SW 1271 (cell line): ENCODE measurements around the gene ENO4.

Experiments used
- DNase-seq, 2 experiments: peaks; one replicate each; lab custom pipeline; 2025; lab: John Stamatoyannopoulos, UW

The ENO4 gene

DNA sequence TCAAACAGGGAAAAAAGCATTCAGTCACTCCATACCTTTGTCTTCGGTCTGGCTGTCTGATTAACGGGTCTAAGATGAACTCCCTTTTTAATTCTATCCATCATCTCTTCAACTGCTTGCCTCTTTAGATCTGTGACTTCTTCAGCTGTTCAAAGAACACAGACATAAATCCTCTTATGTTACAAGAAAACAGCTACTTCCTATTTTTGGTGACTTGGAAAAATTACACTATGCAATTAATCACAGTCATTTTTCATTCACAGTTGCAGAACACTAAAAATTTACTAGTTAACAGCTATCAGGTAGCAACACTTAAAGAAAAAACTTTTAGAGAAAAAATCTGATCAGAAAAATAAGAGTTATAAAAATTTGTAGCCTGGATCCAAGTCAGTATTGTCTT is 66.0 kb downstream of the ENO4 start:
- no peak for DNase-seq

DNA sequence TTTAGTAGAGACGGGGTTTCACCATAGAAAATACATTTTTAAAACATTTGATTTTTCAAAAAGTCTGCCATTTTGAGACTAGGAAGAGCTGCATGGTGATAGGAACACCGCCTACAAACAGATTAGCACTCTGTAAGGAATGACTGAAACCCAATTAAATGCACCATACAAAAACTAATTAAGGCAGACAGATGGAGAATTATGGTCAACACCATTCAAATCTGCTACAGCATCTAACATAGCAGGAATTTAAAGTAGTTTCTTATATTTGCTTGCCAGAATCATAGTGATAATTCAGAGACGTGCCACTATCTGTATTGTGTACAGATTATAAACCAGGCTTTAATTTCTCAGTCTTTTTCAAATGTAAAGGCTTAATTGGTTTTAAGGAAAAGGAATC is 68.2 kb downstream of the ENO4 start:
- no peak for DNase-seq

DNA sequence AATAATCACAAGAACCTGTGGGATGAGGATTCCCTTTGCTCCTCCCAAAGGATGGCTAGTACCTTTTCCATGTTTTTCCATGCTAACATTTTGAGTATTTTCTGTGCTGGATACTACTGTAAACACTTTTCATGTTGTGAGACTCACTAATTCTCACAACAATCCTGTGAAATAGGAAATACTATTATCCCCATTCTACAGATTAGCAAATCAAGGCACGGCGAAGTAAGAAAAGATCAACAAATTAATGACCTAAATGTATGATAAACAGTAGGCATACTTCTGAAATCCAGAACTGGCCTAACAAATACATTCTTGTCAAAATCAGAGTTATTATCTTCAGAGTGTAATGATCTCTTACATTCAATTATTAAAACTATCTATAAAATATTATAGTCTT is 69.3 kb downstream of the ENO4 start:
- no peak for DNase-seq

DNA sequence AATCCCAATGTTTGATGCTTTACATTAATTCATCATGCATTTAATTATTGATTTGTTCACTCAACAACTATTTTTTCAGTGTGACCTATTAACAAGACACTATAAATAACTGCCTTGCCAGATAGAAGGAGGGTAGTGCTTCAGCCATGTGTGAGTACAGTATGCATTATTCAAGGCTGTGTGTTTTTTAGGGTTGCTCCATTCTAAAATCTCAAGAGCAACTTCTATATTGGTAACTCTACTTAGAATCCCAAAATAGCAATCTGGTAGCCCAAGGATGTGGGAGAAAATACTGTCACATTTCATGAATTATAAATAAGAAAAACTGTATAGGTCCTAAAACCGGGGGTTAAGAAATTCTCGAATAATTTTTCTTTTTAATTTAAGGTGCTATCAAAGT is 69.9 kb downstream of the ENO4 start:
- DNase-seq: no peak

DNA sequence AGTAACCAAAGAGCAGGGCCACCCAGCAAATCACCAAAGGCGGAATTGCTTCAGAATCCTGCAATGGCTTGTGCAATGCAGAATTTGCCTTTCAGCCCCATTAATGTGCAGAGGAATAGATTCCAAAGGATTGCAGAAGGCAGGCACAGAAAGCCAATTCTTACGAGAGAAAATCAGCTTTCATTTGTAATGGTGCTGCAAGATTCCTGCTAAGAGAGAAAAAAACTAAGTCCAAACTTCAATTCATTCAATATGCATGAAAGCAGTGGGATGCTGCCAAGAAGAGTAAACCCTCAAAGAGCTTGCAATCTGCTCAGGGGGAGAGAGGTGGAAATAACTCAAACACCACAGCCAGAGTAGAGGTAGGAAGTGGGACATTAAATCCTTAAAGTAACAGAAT is 70.4 kb downstream of the ENO4 start:
- no peak for DNase-seq

DNA sequence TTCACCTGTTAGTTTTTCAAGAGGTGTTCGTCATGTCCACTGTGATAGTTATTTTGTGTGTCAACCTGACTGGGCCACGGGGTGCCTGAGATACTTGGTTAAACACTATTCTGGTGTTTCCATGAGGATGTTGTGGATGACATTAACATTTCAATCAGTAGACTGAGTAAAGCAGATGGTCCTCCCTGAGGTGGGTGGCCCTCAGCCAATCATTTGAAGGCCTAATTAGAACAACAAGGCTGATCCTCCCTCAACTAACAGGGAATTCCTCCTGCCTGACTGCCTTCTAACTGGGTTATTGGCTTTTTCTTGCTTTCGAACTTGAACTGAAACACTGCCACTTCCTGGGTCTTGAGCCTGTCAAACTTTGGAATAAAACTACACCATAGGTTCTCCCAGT is 75.8 kb downstream of the ENO4 start:
- no peak for DNase-seq

DNA sequence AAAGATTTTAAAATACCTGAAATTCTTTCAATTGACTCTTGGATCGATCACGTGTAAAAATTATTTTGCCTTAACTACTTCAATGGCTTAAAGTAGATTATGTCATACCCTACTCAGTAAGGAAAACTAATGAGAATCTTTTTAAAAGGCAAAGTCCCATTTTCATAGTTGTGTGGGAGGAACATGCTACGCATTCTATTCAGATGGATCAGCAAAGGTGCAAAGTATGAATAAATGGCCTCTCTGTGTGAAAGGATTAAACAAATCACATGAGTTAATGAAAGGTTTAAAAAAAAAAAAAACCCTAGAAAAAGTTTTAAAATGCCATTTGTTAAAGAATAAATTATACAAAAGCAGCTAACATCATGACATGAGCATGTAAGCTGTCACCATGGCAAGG is 77.1 kb downstream of the ENO4 start:
- no peak for DNase-seq

DNA sequence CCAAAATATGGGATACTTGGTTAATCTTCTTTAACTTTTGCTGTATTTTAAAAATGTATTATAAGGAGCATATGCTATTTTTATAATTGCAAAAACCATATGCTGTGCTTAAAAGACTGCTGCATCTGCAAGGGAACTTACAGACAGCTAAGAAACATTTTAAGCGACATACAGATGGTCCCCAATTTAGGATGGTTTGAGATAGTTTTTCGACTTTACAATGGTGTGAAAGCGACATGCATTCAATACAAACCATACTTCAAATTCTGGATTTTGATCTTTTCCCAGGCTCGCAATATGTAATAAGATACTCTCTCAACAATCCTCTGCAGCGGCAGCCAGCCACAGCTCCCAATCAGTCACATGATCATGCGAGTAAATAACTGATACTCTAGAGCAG is 82.5 kb downstream of the ENO4 start:
- no peak for DNase-seq
